GM18511 (cell line): ENCODE measurements around the gene MT1A.
A peak's percentile ranks its signal among the peaks of the same experiment; 100 is the strongest.
"Not testable (repeated sequence)": the region's sequence is repeated elsewhere in the genome, so short reads cannot be mapped to it uniquely, and the experiment has no call there.

Experiments
- ATAC-seq: cut with Tn5 transposase; IDR thresholded peaks from one replicate; pipeline ENCODE4 v1.9.1; 2021; ENCODE audit warnings: mild to moderate bottlenecking, moderate library complexity; ENCODE audit not compliant: unreplicated experiment

The MT1A gene

GRCh38 chr16:56652600-56652999 lies 14.1 kb downstream of the MT1A start:
- ATAC-seq: no peak

GRCh38 chr16:56653218-56653617 lies 14.8 kb downstream of the MT1A start:
- no peak for ATAC-seq

- peak; percentile 49 for ATAC-seq
Measured at GRCh38 chr16:56657555-56658326, 19.3 kb downstream of the MT1A start, which contains the start of gene MT1F. TSS of gene MT1F (plus strand) at chr16:56657959. CDS start at chr16:56658059, 100 bp downstream.

GRCh38 chr16:56658327-56658875 lies 19.9 kb downstream of the MT1A start:
- no peak for ATAC-seq

- no peak for ATAC-seq
Measured at GRCh38 chr16:56662357-56663354, 24.2 kb downstream of the MT1A start.

GRCh38 chr16:56664506-56664905 lies 26.0 kb downstream of the MT1A start:
- ATAC-seq: no peak

- not testable (repeated sequence) for ATAC-seq
Measured at GRCh38 chr16:56665286-56666261, 27.1 kb downstream of the MT1A start.

- ATAC-seq: no peak
Measured at GRCh38 chr16:56667581-56668571, 29.4 kb downstream of the MT1A start, which contains the start of gene MT1G. TSS of gene MT1G (minus strand) at chr16:56668065. CDS start at chr16:56667993, 72 bp downstream.

GRCh38 chr16:56669005-56669839 lies 30.8 kb downstream of the MT1A start, which contains the start of gene MT1H:
TSS of gene MT1H (plus strand) at chr16:56669814. CDS start at chr16:56669885, 71 bp downstream.
- ATAC-seq: no peak

- ATAC-seq: no peak
Measured at GRCh38 chr16:56669840-56670619, 31.6 kb downstream of the MT1A start.

- no peak for ATAC-seq
Measured at GRCh38 chr16:56670620-56670934, 32.1 kb downstream of the MT1A start.

GRCh38 chr16:56671691-56672090 lies 33.2 kb downstream of the MT1A start:
- ATAC-seq: not testable (repeated sequence)

GRCh38 chr16:56672171-56672570 lies 33.7 kb downstream of the MT1A start:
- not testable (repeated sequence) for ATAC-seq

- no peak for ATAC-seq
Measured at GRCh38 chr16:56672761-56673536, 34.5 kb downstream of the MT1A start.

- ATAC-seq: no peak
Measured at GRCh38 chr16:56673921-56674320, 35.5 kb downstream of the MT1A start.

- not testable (repeated sequence) for ATAC-seq
Measured at GRCh38 chr16:56674570-56674969, 36.1 kb downstream of the MT1A start.
